H1 (cell line): ENCODE measurements around the gene PLCL2. TPM values are rescaled to one million over a fixed set of nuclear protein-coding genes. Genes with fewer than 3 reads are reported as not detected.

Experiments used
- CTCF ChIA-PET: fragments of 300-600 bp; sonication (Branson Sonifier 250); formaldehyde crosslinking; loops from one replicate; lab custom pipeline; 2021; ENCODE audit not compliant: partially characterized antibody; lab: Charles Lee
- POLR2A ChIA-PET: fragments of 300-600 bp; sonication (Branson Sonifier 250); formaldehyde crosslinking; loops from one replicate; lab custom pipeline; 2021; ENCODE audit warnings: inconsistent platforms; ENCODE audit not compliant: partially characterized antibody; lab: Charles Lee
- DNase-seq, 2 experiments: peaks; one replicate each; pipeline versions ENCODE4 v3.0.0 to v3.0.0-alpha.2; 2010 to 2022; ENCODE audit warnings: low spot score in 2 of 2, low read depth in 1 of 2, mixed read lengths in 1 of 2
- FAIRE-seq: peaks from 2 replicates; lab custom pipeline; 2011; peaks lifted over from hg19 to GRCh38; lab: Jason Lieb, UNC
- H2AFZ ChIP-seq: 2 replicates; pipeline ENCODE4 v1.8.1; 2012; ENCODE audit warnings: low read length, inconsistent platforms
- H2AK5ac ChIP-seq: 2 replicates; pipeline ENCODE4 v1.6.1; 2013; ENCODE audit warnings: low read depth, low read length
- H2BK120ac ChIP-seq: replicated peaks from 2 replicates; pipeline ENCODE3; 2013; ENCODE audit warnings: low read depth, low read length, inconsistent platforms
- H2BK12ac ChIP-seq: 2 replicates; pipeline ENCODE4 v1.6.1; 2013; ENCODE audit warnings: low read depth, low read length
- H2BK15ac ChIP-seq: 2 replicates; pipeline ENCODE4 v1.6.1; 2013; ENCODE audit warnings: low read length
- H2BK20ac ChIP-seq: 2 replicates; pipeline ENCODE4 v1.6.1; 2013; ENCODE audit warnings: low read length
- H2BK5ac ChIP-seq: 2 replicates; pipeline ENCODE4 v1.6.1; 2013; ENCODE audit warnings: low read depth, low read length
- H3K14ac ChIP-seq: 2 replicates; pipeline ENCODE4 v1.6.1; 2013; ENCODE audit warnings: inconsistent platforms; ENCODE audit not compliant: insufficient read length
- H3K18ac ChIP-seq: 2 replicates; pipeline ENCODE4 v1.6.1; 2013; ENCODE audit warnings: low read length; ENCODE audit errors: extremely low read depth
- H3K23ac ChIP-seq: 2 replicates; pipeline ENCODE4 v1.6.1; 2013; ENCODE audit warnings: inconsistent platforms; ENCODE audit not compliant: insufficient read length
- H3K23me2 ChIP-seq: 2 replicates; pipeline ENCODE4 v1.6.1; 2013; ENCODE audit warnings: low read depth, low read length
- H3K27ac ChIP-seq: 2 replicates; pipeline ENCODE4 v1.6.1; 2011; ENCODE audit warnings: low read depth, low read length, inconsistent platforms
- H3K27me3 ChIP-seq, 4 experiments: replicated peaks in 1 of 4; 1 replicate in 1 of 4; 2 replicates in 3 of 4; pipeline versions ENCODE4 v1.6.1 to v1.8.1; 2011 to 2013; ENCODE audit warnings: low read length in 3 of 4, mild to moderate bottlenecking in 3 of 4, inconsistent platforms in 2 of 4, mixed read lengths in 2 of 4, moderate library complexity in 1 of 4; ENCODE audit not compliant: control insufficient read depth in 3 of 4, insufficient read depth in 3 of 4; ENCODE audit errors: extremely low read depth in 1 of 4
- H3K36me3 ChIP-seq, 4 experiments: 2 replicates each; pipeline versions ENCODE4 v1.6.1 to v1.8.1; 2011 to 2013; ENCODE audit warnings: mild to moderate bottlenecking in 4 of 4, low read length in 3 of 4, moderate library complexity in 2 of 4, control low read depth in 1 of 4, inconsistent platforms in 1 of 4; ENCODE audit not compliant: insufficient read depth in 4 of 4, control insufficient read depth in 2 of 4
- H3K4ac ChIP-seq: replicated peaks from 2 replicates; pipeline ENCODE3; 2013; ENCODE audit warnings: low read length, low read depth, mixed read lengths, inconsistent platforms; ENCODE audit not compliant: insufficient read length
- H3K4me1 ChIP-seq, 4 experiments: replicated peaks in 1 of 4; 1 replicate in 1 of 4; 2 replicates in 3 of 4; pipeline versions ENCODE4 v1.6.1 to v1.8.1; 2011 to 2013; ENCODE audit warnings: low read length in 3 of 4, inconsistent platforms in 2 of 4, mixed read lengths in 1 of 4; ENCODE audit not compliant: insufficient read depth in 4 of 4, control insufficient read depth in 3 of 4
- H3K4me2 ChIP-seq, 2 experiments: 2 replicates each; pipeline versions ENCODE4 v1.6.1 to v1.8.1; 2011 to 2013; ENCODE audit warnings: low read depth in 2 of 2, low read length in 2 of 2, control low read depth in 1 of 2, inconsistent platforms in 1 of 2, mild to moderate bottlenecking in 1 of 2; ENCODE audit not compliant: insufficient read depth in 1 of 2
- H3K4me3 ChIP-seq, 4 experiments: fragments of 200-600, 300-600 bp in 1 of 4; sonication (generic), shearing (Covaris generic), sonication (Bioruptor Twin) in 1 of 4; 2 replicates each; pipeline versions ENCODE4 v1.5.1 to v1.8.1; 2011 to 2016; ENCODE audit warnings: low read length in 4 of 4, low read depth in 3 of 4, control low read depth in 2 of 4, inconsistent platforms in 2 of 4, mild to moderate bottlenecking in 2 of 4, mixed read lengths in 1 of 4, moderate library complexity in 1 of 4; ENCODE audit not compliant: insufficient read depth in 2 of 4; ENCODE audit errors: extremely low read depth in 1 of 4
- H3K56ac ChIP-seq: replicated peaks from 2 replicates; pipeline ENCODE3; 2013; ENCODE audit warnings: low read depth, mild to moderate bottlenecking, mixed read lengths, low read length, inconsistent platforms; ENCODE audit not compliant: insufficient read length
- H3K79me1 ChIP-seq: 2 replicates; pipeline ENCODE4 v1.6.1; 2013; ENCODE audit warnings: low read depth, low read length, control low read depth
- H3K79me2 ChIP-seq, 2 experiments: 2 replicates each; pipeline versions ENCODE4 v1.6.1 to v1.8.1; 2012 to 2013; ENCODE audit warnings: low read length in 2 of 2, mild to moderate bottlenecking in 2 of 2, inconsistent platforms in 1 of 2; ENCODE audit not compliant: insufficient read depth in 2 of 2, control insufficient read depth in 1 of 2
- H3K9ac ChIP-seq, 4 experiments: replicated peaks in 1 of 4; 1 replicate in 1 of 4; 2 replicates in 3 of 4; pipeline versions ENCODE4 v1.6.1 to v1.8.1; 2011 to 2013; ENCODE audit warnings: low read depth in 3 of 4, low read length in 3 of 4, control low read depth in 2 of 4, mild to moderate bottlenecking in 2 of 4, moderate library complexity in 2 of 4, inconsistent platforms in 1 of 4; ENCODE audit errors: extremely low read depth in 1 of 4
- H3K9me3 ChIP-seq, 2 experiments: 2 replicates each; pipeline versions ENCODE4 v1.6.1 to v1.8.1; 2012 to 2013; ENCODE audit warnings: mild to moderate bottlenecking in 2 of 2, moderate library complexity in 2 of 2, control low read depth in 1 of 2, inconsistent platforms in 1 of 2, low read depth in 1 of 2, low read length in 1 of 2, mixed read lengths in 1 of 2; ENCODE audit not compliant: insufficient read depth in 2 of 2
- H4K20me1 ChIP-seq, 2 experiments: replicated peaks in 1 of 2; 2 replicates each; pipeline versions ENCODE3 to v1.8.1; 2011 to 2013; ENCODE audit warnings: inconsistent platforms in 2 of 2, low read length in 2 of 2, mild to moderate bottlenecking in 1 of 2; ENCODE audit not compliant: insufficient read depth in 2 of 2, control insufficient read depth in 1 of 2
- H4K5ac ChIP-seq: 2 replicates; pipeline ENCODE4 v1.6.1; 2013; ENCODE audit warnings: low read length, low read depth, mixed read lengths, inconsistent platforms; ENCODE audit not compliant: insufficient read length
- H4K8ac ChIP-seq: 2 replicates; pipeline ENCODE4 v1.8.0; 2013; ENCODE audit warnings: mild to moderate bottlenecking, moderate library complexity, low read length, inconsistent platforms; ENCODE audit not compliant: insufficient read depth; ENCODE audit errors: extremely low read depth
- H4K91ac ChIP-seq: replicated peaks from 2 replicates; pipeline ENCODE3; 2013; ENCODE audit warnings: low read length, mixed read lengths, inconsistent platforms; ENCODE audit not compliant: insufficient read length
- EP300 ChIP-seq, 2 experiments: IDR thresholded peaks; 1 replicate in 1 of 2; 2 replicates in 1 of 2; pipeline ENCODE4 v1.6.1; 2011 to 2012; ENCODE audit warnings: low read depth in 2 of 2, low read length in 2 of 2, mild to moderate bottlenecking in 2 of 2, borderline replicate concordance in 1 of 2, inconsistent platforms in 1 of 2, moderate library complexity in 1 of 2
- JUND ChIP-seq: IDR thresholded peaks from 2 replicates; pipeline ENCODE4 v1.6.1; 2011; ENCODE audit warnings: mild to moderate bottlenecking, improper control_type of control experiment, low read length
- POU5F1 ChIP-seq: IDR thresholded peaks from 2 replicates; pipeline ENCODE4 v1.6.1; 2011; ENCODE audit warnings: low read depth, mild to moderate bottlenecking, low read length, moderate library complexity
- RFX5 ChIP-seq: IDR thresholded peaks from 2 replicates; pipeline ENCODE4 v1.6.1; 2011; ENCODE audit warnings: low read depth, low read length, improper control_type of control experiment, borderline replicate concordance
- RXRA ChIP-seq: IDR thresholded peaks from 2 replicates; pipeline ENCODE4 v1.6.1; 2011; ENCODE audit warnings: low read depth, mild to moderate bottlenecking, low read length, moderate library complexity; ENCODE audit not compliant: insufficient read depth
- TEAD4 ChIP-seq: IDR thresholded peaks from 2 replicates; pipeline ENCODE4 v1.6.1; 2012; ENCODE audit warnings: low read depth, low read length, inconsistent platforms, mixed read lengths
- WGBS, 2 experiments: shearing (Covaris generic) in 1 of 2; methylation state at CpG; one replicate each; pipeline versions ENCODE4 v1.1.6 to v1.1.7; 2013 to 2015; ENCODE audit warnings: low lambda C conversion rate in 2 of 2, mixed read lengths in 2 of 2, inconsistent platforms in 1 of 2, low coverage in 1 of 2, missing lambda C conversion rate in 1 of 2; ENCODE audit not compliant: insufficient replicate concordance in 2 of 2, insufficient coverage in 1 of 2, insufficient read length in 1 of 2; ENCODE audit errors: extremely low coverage in 1 of 2, missing lambda C conversion rate in 1 of 2; 5-methylcytosine and 5-hydroxymethylcytosine counted together
- polyA plus RNA-seq, 7 experiments: library from polyadenylated mRNA; depleted of rRNA in 3 of 7; stranded (reverse) in 5 of 7; unstranded in 2 of 7; fragments of >200 nt in 5 of 7; fragments of 200-250 nt in 2 of 7; gene quantifications; 1 replicate in 5 of 7; 2 replicates in 1 of 7; 4 replicates in 1 of 7; pipeline versions ENCODE4 v1.2.1 to v1.2.3, GENCODE V29; 2011 to 2013; ENCODE audit warnings: missing spikeins in 2 of 7, mixed read lengths in 2 of 7
- total RNA-seq: library from RNA; stranded (reverse); fragmentation: NEBNext Ultra II Directional; extraction: Animal tissue kit (Norgen Biotek cat#: 25700); gene quantifications from 2 replicates; pipeline ENCODE4 v1.2.1, GENCODE V29; 2021

Gene PLCL2
- total and polyA plus RNA-seq, 2 of the 8 experiments (the other 6 are each of a cell fraction or from before 2014, with no cell fraction given), result 3.5 to 6.8 TPM

DNA sequence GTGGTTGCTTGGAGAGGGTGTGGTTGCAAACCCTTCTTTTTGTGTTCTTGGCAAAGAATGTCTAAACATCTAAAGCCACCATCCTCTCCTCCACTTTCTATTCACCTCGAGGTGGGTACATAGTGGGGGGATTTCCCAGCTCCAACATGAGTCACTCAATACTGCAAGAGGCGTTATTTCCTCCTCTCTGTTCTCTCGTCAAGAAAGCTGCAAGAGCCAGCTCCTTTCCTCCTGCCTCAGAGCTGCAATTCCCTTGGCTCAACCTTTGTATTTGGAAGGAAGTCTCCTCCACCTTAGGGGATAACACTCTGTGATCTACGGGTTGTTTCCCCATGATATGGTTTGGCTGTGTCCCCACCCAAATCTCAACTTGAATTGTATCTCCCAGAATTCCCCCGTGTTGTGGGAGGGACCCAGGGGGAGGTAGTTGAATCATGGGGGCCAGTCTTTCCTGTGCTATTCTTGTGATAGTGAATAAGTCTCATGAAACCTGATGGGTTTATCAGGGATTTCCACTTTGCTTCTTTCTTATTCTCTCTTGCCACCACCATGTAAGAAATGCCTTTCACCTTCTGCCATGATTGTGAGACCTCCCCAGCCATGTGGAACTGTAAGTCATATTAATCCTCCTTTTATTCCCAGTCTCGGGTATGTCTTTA, 138.4 kb downstream of the PLCL2 start:
- ChIA-PET POLR2A (no interaction called here), CTCF (interaction anchor here (1.3 to 4.3 kb wide), 2 partner anchors 10 kb away, joined by 5 to 17 read pairs; no protein-coding TSS in a partner anchor)
- H3K36me3 ChIP-seq, result no peaks in the 10 kb centered on the region
- H3K23ac ChIP-seq, result no peak overlapping the region
- no peak for FAIRE-seq
- no peak overlapping the region for H2BK20ac ChIP-seq
- no peak overlapping the region for H2BK15ac ChIP-seq
- no peak overlapping the region for H3K4me3 ChIP-seq
- H4K5ac ChIP-seq, result no peak overlapping the region
- TF ChIP-seq RXRA, result no peak
- no peak for TF ChIP-seq RFX5
- no peak for TF ChIP-seq JUND
- TF ChIP-seq POU5F1, result no peak
- no peak for TF ChIP-seq TEAD4
- no peak for TF ChIP-seq EP300 (IDR thresholded peaks at IDR 0.05; ENCODE audit: borderline replicate concordance in 1 of 2, low read depth in 2 of 2, low read length in 2 of 2)
- TF ChIP-seq, all 59 proteins: peak for 0
- Histone ChIP-seq H3K79me1 (no peaks in the 10 kb centered on the region), H3K4me2 (no peak overlapping the region), H3K4me1 (peaks cover 0 to 3% (median 0%) of the 10 kb centered on the region in 4 experiments; a peak in 1 of 7 replicates), H2BK120ac (no peak overlapping the region), H3K23me2 (no peaks in the 10 kb centered on the region), H2AFZ (no peak overlapping the region), H4K8ac (no peak overlapping the region), H3K27ac (no peak overlapping the region), H3K56ac (no peak overlapping the region), H2BK5ac (no peak overlapping the region), H4K91ac (no peak overlapping the region), H3K14ac (no peak overlapping the region), H3K9me3 (no peaks in the 10 kb centered on the region), H3K4ac (no peak overlapping the region), H4K20me1 (no peaks in the 10 kb centered on the region), H2AK5ac (no peak overlapping the region; the same call in 1 of the 2 replicates), H3K79me2 (no peaks in the 10 kb centered on the region), H3K18ac (no peak overlapping the region), H2BK12ac (no peak overlapping the region), H3K9ac (no peak overlapping the region), H3K27me3 (no peaks in the 10 kb centered on the region)
- 91% methylated on average over 5 of the region's 6 CpGs; no CpG with 5 or more reads in 1 of the 2 experiments for WGBS, 2 experiments
- no peak for DNase-seq
